Epithelial cell of proximal tubule (primary cell): ENCODE results near the gene FADS3. TPM values are rescaled to one million over a fixed set of nuclear protein-coding genes. Genes with fewer than 3 reads are reported as not detected.

Experiments used
- DNase-seq: peaks from one replicate; pipeline ENCODE4 v3.0.0-alpha.2; 2011; ENCODE audit warnings: low read depth
- H3K4me3 ChIP-seq: 2 replicates; pipeline ENCODE4 v1.5.1; 2011; ENCODE audit warnings: low read depth, mild to moderate bottlenecking, low read length
- total RNA-seq: library from RNA; depleted of rRNA; stranded (reverse); fragments of >200 nt; gene quantifications from 2 replicates; pipeline ENCODE4 v1.2.3, GENCODE V29; 2015
- TF ChIP-seq, protein P1 (sequence below): conservative IDR thresholded peaks from 2 replicates; pipeline ENCODE4 v1.5.1; 2012; ENCODE audit warnings: low read depth, mild to moderate bottlenecking, low read length

FADS3 gene
- total RNA-seq, 1 donor from 2014 or later: 48.0 TPM

DNA sequence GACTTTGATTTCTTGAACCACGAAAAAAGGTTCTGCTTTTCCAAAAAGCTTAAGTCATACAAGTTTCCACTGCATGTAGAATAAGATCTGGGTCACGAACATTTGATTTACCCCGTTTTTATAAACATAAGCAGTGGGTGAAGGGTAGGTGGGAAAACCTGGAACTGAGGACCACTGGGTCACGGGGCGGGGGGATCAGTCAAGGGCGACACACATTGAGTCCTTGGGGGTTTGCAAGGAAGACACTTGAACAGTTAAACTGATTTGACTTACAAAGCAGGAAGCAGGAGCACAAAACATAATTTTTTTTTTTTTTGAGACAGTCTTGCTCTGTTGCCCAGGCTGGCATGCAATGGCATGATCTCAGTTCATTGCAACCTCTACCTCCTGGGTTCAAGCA lies 10.9 kb downstream of the FADS3 start:
- no peak for DNase-seq
- H3K4me3 ChIP-seq: no peak overlapping the region
- TF ChIP-seq, protein P1, sequence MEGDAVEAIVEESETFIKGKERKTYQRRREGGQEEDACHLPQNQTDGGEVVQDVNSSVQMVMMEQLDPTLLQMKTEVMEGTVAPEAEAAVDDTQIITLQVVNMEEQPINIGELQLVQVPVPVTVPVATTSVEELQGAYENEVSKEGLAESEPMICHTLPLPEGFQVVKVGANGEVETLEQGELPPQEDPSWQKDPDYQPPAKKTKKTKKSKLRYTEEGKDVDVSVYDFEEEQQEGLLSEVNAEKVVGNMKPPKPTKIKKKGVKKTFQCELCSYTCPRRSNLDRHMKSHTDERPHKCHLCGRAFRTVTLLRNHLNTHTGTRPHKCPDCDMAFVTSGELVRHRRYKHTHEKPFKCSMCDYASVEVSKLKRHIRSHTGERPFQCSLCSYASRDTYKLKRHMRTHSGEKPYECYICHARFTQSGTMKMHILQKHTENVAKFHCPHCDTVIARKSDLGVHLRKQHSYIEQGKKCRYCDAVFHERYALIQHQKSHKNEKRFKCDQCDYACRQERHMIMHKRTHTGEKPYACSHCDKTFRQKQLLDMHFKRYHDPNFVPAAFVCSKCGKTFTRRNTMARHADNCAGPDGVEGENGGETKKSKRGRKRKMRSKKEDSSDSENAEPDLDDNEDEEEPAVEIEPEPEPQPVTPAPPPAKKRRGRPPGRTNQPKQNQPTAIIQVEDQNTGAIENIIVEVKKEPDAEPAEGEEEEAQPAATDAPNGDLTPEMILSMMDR: no peak

DNA sequence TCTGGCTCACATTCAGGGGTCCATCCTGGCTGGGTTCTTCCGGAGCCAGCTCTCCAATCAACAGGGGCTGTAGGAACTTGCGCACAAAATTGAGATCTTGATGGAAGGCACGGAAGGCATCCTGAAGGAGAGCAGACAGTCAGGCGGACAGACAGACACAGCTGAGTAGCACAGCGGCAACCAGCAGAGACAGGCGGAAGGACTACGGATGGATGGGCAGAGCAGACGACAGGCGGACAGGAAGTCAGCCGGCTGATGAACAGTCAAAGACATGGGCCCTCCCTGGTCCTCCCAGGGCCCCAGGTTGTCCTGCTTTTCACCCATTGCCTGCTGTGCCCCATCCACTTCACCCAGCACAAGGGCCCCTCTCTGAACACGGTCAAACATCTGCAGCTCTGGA lies 11.3 kb downstream of the FADS3 start:
- DNase-seq: no peak
- TF ChIP-seq, protein P1: no peak
- no peak overlapping the region for H3K4me3 ChIP-seq

DNA sequence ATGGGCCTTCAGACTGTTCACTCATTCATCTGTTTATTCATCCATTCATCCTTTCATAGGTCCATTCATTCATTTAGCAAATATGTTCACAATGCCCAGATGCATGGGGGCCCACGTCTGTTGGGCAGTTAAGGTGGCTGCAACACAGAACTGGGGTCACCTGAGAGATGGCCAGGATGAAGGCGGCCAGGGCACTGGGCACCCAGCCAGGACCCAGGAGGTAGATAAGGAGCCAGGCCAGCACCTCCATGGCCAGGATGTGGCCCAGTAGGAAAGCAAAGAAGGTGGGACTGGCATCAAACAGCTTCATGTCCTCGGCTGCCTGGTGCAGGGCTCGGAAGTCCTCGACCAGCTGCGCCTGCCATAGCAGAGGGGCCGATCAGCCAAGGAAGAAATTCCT lies 12.2 kb downstream of the FADS3 start:
- no peak overlapping the region for H3K4me3 ChIP-seq
- TF ChIP-seq, protein P1: no peak
- DNase-seq: no peak

DNA sequence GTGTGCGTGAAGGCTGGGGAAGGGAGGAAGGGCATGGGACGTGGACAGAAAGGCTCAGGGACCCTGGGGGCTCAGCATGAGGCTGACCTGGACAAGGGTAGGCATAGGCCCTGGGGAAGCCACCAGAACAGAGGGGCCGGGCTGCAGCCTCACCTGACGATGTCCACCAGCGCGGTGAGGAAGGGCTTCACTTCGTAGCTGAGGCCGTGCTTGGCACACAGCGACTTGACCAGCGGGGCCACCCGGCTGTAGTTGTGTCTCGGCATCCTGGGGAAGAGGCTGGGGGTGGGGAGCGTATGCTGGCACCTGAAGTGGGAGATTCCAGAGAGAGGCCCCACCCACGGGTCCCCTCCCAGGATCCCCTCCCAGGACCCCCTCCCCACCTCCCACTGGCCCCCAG lies 15.6 kb downstream of the FADS3 start:
- H3K4me3 ChIP-seq: no peak overlapping the region
- DNase-seq: no peak
- TF ChIP-seq, protein P1: no peak

DNA sequence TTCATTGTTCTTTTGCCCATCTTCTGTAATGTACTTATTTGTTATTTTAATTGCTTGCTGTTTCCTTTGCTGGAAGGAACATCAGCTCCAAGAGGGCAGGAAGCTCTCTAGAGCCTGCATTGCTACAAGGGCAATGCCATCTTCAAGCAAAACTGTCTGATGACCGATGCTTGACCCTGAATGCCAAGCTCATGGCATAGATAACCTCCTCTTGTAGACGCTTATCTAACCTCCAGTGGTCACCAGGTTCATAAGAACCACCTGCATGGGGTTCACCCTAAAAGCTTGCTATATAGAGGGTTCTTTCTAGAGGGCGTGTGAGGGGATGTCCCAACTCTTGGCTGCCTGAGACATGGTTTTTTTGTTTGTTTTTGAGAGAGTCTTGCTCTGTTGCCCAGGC lies 16.5 kb downstream of the FADS3 start:
- no peak overlapping the region for H3K4me3 ChIP-seq
- DNase-seq: no peak
- TF ChIP-seq, protein P1: no peak

DNA sequence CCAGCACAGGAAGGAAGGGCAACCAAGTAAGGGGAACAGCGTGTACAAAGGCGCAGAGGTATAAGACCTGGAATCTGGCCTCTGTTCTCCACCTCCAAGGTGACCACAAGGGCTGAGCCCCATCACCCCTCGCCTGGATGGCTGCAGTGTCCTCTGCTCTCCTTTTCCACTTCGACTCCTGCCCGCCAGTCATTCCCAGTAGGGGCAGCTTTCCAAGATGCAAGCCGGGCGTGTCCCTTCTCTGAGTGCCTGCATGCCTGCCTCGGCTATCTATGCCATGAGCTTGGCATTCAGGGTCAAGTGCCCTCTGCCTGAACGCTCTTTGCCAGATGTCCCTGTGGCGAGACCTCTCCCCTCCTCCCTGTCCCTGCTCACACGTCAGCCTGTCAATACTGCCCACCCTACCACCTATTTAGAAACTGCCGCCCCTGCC lies 17.0 kb downstream of the FADS3 start:
- TF ChIP-seq, protein P1: no peak
- no peak overlapping the region for H3K4me3 ChIP-seq
- DNase-seq: no peak

DNA sequence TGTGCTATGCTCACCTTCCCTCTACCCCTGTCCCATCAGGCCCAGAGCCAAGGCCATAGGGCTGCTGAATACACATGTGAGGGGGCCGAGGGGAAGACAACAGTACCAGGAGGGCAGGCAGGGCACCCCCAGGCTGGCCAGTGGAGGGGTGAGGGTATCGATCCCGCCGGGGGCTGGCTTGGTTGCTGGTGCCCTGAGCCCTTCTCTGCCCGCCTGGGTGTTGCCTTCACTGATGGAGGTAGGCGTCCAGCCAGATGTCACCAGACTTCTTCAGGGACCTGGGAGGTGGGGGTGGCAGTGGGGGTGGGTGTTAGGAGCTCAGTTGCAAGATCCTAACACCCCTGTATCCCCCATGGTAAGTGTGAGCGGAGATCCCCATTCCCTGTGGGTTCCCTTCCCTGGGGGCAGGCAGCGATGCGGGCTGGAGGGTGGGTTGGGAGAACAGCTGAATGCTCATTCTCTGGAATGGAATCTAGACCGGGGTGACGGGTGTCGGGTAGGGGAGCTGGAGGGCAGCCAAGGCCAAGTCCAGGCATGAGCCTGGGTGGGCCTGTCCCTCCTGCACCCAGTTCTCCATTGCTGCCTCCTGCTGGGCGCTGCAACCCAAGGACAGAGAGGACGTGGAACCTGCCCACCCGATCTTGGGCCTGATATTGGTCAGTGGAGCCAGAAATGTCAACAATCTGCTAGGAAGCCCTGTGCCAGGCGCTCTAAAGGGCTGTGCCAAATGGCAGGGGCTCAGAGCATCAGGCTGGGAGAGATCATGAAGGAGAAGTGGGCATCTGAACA lies 17.6 kb downstream of the FADS3 start:
- no peak overlapping the region for H3K4me3 ChIP-seq
- TF ChIP-seq, protein P1: no peak
- DNase-seq: no peak
